NCI-H460 (cell line): Measurements from ENCODE around the gene GGTLC1. TPM values are rescaled to one million over a fixed set of nuclear protein-coding genes. Genes with fewer than 3 reads are reported as not detected.

Experiments used
- DNase-seq: peaks from one replicate; pipeline ENCODE4 v3.0.0-alpha.2; 2016; ENCODE audit warnings: low read depth; ENCODE audit errors: extremely low read depth
- small RNA-seq, 2 experiments: library from RNA; depleted of rRNA; stranded (forward); fragments of <200 nt; gene quantifications; one replicate each; pipeline ENCODE3, GENCODE V24; 2014
- total RNA-seq: library from RNA; depleted of rRNA; stranded (reverse); fragments of >200 nt; shearing (Covaris generic); gene quantifications from 2 replicates; pipeline ENCODE4 v1.2.3, GENCODE V29; 2014; rRNA removed

Gene GGTLC1
- total RNA-seq, 1 experiment from 2014 or later, result not detected

- DNase-seq, result no peak
These were observed 21.5 kb downstream of the GGTLC1 start for GRCh38 chr20:23966927-23967615.

DNA sequence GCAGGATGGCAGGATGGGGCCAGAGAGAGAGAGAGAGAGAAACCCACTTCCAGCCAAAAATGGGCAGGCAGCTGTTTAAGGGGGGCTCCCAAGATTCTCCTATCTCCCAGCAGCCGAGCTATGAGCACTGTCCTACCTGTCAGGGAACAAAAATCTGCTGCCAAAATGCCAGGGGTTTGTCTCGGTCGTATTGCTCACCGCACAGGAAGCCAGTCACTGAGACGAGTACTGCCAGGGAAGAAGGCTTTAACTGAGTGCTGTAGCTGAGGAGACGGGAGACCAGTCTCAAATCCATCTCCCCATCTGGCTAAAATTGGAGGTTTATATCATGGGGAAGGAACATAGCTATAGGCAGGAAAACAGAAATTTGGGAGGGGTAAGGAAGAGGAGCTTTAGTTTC, 22.3 kb downstream of the GGTLC1 start:
- DNase-seq, result no peak

- DNase-seq, result no peak
These were observed 24.6 kb downstream of the GGTLC1 start for GRCh38 chr20:23963941-23964340.

DNA sequence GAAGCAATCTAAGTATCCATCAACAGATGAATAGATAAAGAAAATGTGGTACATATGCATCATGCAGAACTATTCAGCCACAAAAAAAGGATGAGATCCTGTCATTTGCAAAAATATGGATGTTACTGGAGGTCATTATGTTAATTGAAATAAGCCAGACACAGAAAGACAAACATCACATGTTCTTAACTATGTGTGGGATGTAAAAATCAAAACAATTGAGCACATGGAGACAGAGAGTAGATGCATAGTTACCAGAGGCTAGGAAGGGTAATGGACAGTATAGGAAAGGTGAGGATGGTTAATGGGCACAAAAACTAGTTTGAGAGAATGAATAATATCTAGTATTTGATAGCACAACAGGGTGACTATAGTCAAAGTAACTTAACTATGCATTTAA, 26.3 kb downstream of the GGTLC1 start:
- DNase-seq, result no peak

GRCh38 chr20:23959054-23959453, 29.5 kb downstream of the GGTLC1 start:
- no peak for DNase-seq

GRCh38 chr20:23955896-23956295, 32.7 kb downstream of the GGTLC1 start:
- DNase-seq, result no peak

DNA sequence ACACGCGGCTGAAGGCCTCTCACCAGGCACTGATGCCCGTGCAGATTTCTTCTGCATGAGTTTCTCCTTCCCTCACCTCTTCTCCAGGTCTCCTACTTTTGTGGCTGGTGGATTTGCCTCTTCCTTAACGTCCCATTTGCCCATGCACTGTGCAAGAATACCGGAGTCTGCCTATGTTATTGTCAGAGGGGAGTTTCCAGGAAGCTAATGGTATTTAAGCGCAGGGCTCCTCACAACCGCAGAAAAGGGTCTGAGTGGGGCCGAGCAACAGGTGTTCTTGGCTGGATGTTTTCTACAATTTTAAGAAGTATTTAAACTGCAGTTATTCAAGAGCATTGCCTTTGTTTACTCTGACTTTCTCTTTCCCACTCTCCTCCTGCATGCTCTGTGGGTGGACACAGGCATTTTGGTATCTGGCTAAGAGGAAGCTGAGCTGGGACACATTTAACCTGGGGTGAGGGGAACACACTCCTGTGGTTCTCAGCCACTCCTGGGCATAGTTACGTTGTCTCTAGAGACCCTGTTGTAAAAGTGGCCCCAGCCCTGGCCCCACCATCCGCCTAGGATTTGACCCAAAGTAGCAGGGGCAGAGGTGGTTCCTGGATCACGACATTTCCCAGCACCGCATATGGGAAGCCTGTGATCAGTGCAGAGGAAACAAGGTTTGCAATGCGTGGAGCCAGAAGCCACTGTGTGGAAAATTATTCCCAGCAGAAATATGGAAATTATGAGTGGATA, 34.4 kb downstream of the GGTLC1 start:
- DNase-seq, result no peak

GRCh38 chr20:23946206-23946605, 42.4 kb downstream of the GGTLC1 start:
- DNase-seq, result no peak

- DNase-seq, result no peak
These were observed 45.3 kb downstream of the GGTLC1 start for GRCh38 chr20:23943304-23943703.

DNA sequence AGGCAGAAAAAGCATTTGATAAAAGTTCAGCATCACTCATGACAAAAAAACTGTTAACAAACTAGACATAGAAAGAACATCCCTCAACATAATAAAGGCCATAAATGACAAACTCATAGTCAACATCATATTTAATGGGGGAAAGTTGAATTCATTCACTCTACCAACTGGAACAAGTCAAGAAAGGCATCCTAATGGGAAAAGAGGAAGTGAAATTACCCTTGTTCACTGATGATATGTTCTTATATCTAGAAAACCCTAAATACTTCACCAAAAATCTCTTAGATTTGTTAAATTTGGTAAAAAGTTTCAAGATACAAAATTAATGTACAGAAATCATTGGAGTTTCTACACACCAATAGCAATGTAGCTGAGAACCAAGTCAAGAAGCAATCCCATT, 48.9 kb downstream of the GGTLC1 start:
- DNase-seq, result no peak

DNA sequence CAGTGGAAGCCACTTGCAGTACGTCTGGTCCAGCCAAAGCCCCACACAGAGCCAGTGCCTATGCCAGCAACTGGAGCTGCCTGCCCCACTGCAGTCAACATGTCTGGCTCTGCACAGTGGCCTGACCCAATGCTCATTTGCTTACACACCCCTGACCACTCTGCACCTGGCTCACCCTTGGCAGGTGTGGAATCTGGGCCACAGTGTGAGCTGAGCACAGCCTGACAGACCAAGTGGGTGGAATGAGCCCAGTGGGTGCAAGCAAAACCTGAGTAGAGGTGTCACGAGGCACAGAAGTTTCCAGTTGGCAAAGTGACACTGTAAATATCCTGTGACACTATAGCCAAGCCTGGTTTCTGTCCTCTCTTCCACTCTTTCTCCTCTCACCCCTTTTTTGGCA, 49.5 kb downstream of the GGTLC1 start:
- no peak for DNase-seq

- no peak for DNase-seq
These were observed 50.5 kb downstream of the GGTLC1 start for GRCh38 chr20:23938118-23938438.

DNA sequence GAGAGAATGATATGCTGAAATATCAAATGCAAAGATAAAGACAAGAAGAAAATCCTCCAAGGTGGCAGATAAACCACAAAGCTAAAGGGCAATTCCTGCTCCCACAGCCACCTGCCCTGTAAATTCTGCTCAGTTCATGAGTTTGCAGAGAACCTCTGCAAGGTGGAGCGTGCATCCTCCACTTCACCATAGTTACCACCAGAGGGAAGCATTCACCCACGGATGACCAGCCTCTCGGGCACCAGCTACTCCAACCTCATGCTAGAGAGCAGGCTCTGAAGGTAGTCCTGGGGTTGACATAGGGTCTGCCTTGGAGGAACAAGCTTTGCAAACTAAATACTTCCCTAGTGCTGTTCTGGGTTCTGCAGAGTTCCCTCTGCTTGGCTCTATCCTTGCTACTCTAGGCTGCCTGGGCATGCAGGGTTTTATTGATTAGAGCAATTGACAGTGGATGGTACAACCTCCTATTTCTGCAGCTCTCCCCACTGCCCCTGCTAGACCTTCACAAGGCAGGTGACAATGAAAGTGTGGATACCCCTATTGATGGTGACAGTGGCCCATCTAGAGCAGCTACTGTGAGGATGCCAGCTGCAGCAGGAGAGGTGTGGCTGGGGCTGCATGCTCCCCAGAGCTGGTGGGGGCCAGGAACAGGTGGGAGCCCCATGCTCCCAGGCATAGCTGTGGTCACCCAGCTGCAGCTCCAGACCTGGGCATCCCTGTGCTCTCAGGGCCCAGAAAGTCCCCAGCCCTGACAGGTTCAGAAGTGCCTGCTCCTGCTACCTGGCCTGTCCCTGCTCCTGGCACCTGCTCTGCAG, 51.1 kb downstream of the GGTLC1 start:
- DNase-seq, result peak; percentile 30

Small RNAs within 50 kb of the gene (small RNA-seq; reads per million reads assigned to genes)
- gene AL133466.1, result 0 reads per million in 2 experiments

Other genes with a start within 250 kb of the GGTLC1 start
- not detected in 2 replicates for gene CST1, start 237.8 kb downstream of the GGTLC1 start, total RNA-seq
- 0.78 TPM in 1 of 2 replicates, not detected in the other for gene CST2, start 162.1 kb downstream of the GGTLC1 start, total RNA-seq
- gene CST5, start 109.0 kb downstream of the GGTLC1 start, total RNA-seq, result not detected in 2 replicates